Endothelial cell of umbilical vein (primary cell): ENCODE data around the gene KRT86. TPM values are rescaled to one million over a fixed set of nuclear protein-coding genes. Genes with fewer than 3 reads are reported as not detected.
A peak's percentile ranks its signal among the peaks of the same experiment; 100 is the strongest.

ENCODE experiments used
- BruUV-seq: library from RNA; stranded (reverse); fragments of 400-500 nt; replicated peaks from 2 replicates; lab custom pipeline; 2021; lab: Mats Ljungman, UMichigan
- CTCF ChIA-PET: fragments of 300-600, 350-600 bp; sonication (Branson Sonifier 250); formaldehyde crosslinking; loops from one replicate; lab custom pipeline; 2021; ENCODE audit warnings: antibody characterized with exemption, inconsistent platforms; lab: Charles Lee
- POLR2A ChIA-PET: fragments of 300-600, 350-600 bp; sonication (Branson Sonifier 250); formaldehyde crosslinking; loops from one replicate; lab custom pipeline; 2021; ENCODE audit warnings: antibody characterized with exemption, inconsistent platforms; lab: Charles Lee
- DNase-seq: peaks from one replicate; pipeline ENCODE4 v3.0.0-alpha.2; 2011; ENCODE audit warnings: low read depth, low spot score
- FAIRE-seq: peaks from 2 replicates; lab custom pipeline; 2011; peaks lifted over from hg19 to GRCh38; lab: Jason Lieb, UNC
- H2AFZ ChIP-seq: 2 replicates; pipeline ENCODE4 v1.6.0; 2012; ENCODE audit warnings: low read depth, low read length, control low read depth, inconsistent platforms
- H3K27ac ChIP-seq: 2 replicates; pipeline ENCODE4 v1.5.1; 2011; ENCODE audit warnings: low read depth, mild to moderate bottlenecking, control low read depth, low read length, moderate library complexity; ENCODE audit not compliant: insufficient read depth
- H3K27me3 ChIP-seq, 2 experiments: 2 replicates each; pipeline versions ENCODE4 v1.6.0 to v1.6.1; 2011; ENCODE audit warnings: low read length in 2 of 2, mixed read lengths in 1 of 2; ENCODE audit not compliant: control insufficient read depth in 2 of 2, insufficient read depth in 2 of 2
- H3K36me3 ChIP-seq, 2 experiments: 2 replicates in 1 of 2; 3 replicates in 1 of 2; pipeline ENCODE4 v1.5.1; 2011; ENCODE audit warnings: low read length in 2 of 2, mild to moderate bottlenecking in 1 of 2, moderate library complexity in 1 of 2; ENCODE audit not compliant: control insufficient read depth in 2 of 2, insufficient read depth in 2 of 2; ENCODE audit errors: extremely low read depth in 1 of 2
- H3K4me1 ChIP-seq: 3 replicates; pipeline ENCODE4 v1.5.1; 2011; ENCODE audit warnings: mild to moderate bottlenecking, low read length; ENCODE audit not compliant: control insufficient read depth, insufficient read depth; ENCODE audit errors: extremely low read depth
- H3K4me2 ChIP-seq: 2 replicates; pipeline ENCODE4 v1.6.1; 2011; ENCODE audit warnings: low read length, control low read depth, mixed read lengths; ENCODE audit not compliant: insufficient read depth
- H3K4me3 ChIP-seq, 3 experiments: fragments of 200-600 bp in 1 of 3; sonication (generic), shearing (Covaris generic) in 1 of 3; replicated peaks in 1 of 3; 2 replicates each; pipeline ENCODE4 v1.5.1; 2011 to 2016; ENCODE audit warnings: control low read depth in 3 of 3, low read length in 3 of 3, mild to moderate bottlenecking in 2 of 3, inconsistent platforms in 1 of 3, low read depth in 1 of 3, moderate library complexity in 1 of 3; ENCODE audit not compliant: insufficient read depth in 1 of 3
- H3K79me2 ChIP-seq: 2 replicates; pipeline ENCODE4 v1.6.0; 2012; ENCODE audit warnings: low read length, inconsistent platforms; ENCODE audit not compliant: control insufficient read depth, insufficient read depth
- H3K9ac ChIP-seq: replicated peaks from 2 replicates; pipeline ENCODE3; 2011; ENCODE audit warnings: low read length, control low read depth; ENCODE audit not compliant: insufficient read depth; ENCODE audit errors: extremely low read depth
- H3K9me1 ChIP-seq: replicated peaks from 3 replicates; pipeline ENCODE4 v1.6.0; 2011; ENCODE audit warnings: mild to moderate bottlenecking, low read length; ENCODE audit not compliant: control insufficient read depth, insufficient read depth; ENCODE audit errors: extremely low read depth
- H3K9me3 ChIP-seq: replicated peaks from 2 replicates; pipeline ENCODE4 v1.5.1; 2012; ENCODE audit warnings: low read length, inconsistent platforms; ENCODE audit not compliant: control insufficient read depth, insufficient read depth
- H4K20me1 ChIP-seq: replicated peaks from 2 replicates; pipeline ENCODE3; 2011; ENCODE audit warnings: mild to moderate bottlenecking, low read length; ENCODE audit not compliant: control insufficient read depth, insufficient read depth; ENCODE audit errors: extremely low read depth
- CTCF ChIP-seq, 2 donors: IDR thresholded peaks; 1 replicate in 1 of 2; 2 replicates in 1 of 2; pipeline ENCODE4 v1.5.1; 2011; ENCODE audit warnings: low read length in 2 of 2, mild to moderate bottlenecking in 2 of 2, moderate library complexity in 2 of 2, control low read depth in 1 of 2, inconsistent platforms in 1 of 2, low read depth in 1 of 2; ENCODE audit not compliant: insufficient read depth in 1 of 2; ENCODE audit errors: extremely low read depth in 1 of 2
- EZH2 ChIP-seq: IDR thresholded peaks from 2 replicates; pipeline ENCODE4 v1.6.1; 2012; ENCODE audit warnings: borderline replicate concordance, low read depth, mild to moderate bottlenecking, moderate library complexity, low read length, inconsistent platforms; ENCODE audit not compliant: severe bottlenecking
- GATA2 ChIP-seq: IDR thresholded peaks from 2 replicates; pipeline ENCODE4 v1.7.0; 2011; ENCODE audit warnings: low read depth, mild to moderate bottlenecking, moderate library complexity, mixed read lengths, low read length; ENCODE audit not compliant: insufficient read length, insufficient read depth
- JUN ChIP-seq: IDR thresholded peaks from 2 replicates; pipeline ENCODE4 v1.6.1; 2011; ENCODE audit warnings: borderline replicate concordance, low read depth; ENCODE audit not compliant: insufficient read length, insufficient read depth
- MAX ChIP-seq: IDR thresholded peaks from 2 replicates; pipeline ENCODE4 v1.6.1; 2011; ENCODE audit not compliant: insufficient read depth, insufficient read length
- MYC ChIP-seq: IDR thresholded peaks from one replicate; pipeline ENCODE4 v1.6.1; 2011; ENCODE audit warnings: mild to moderate bottlenecking, low read depth, low read length
- dilution Hi-C: fragments of 300-500 bp; cut with MboI; formaldehyde crosslinking; loops from one replicate; pipeline ENCODE4 v1.15.0; 2019; ENCODE audit warnings: low sequenced_read_pairs; ENCODE audit not compliant: extremely low pct_ligation_motif_present
- intact Hi-C: fragments of 100-400 bp; cut with micrococcal nuclease; formaldehyde crosslinking; loops from one replicate; pipeline ENCODE4 v1.10.0; 2022
- polyA plus RNA-seq, 4 experiments: library from polyadenylated mRNA; depleted of rRNA in 3 of 4; stranded (reverse) in 3 of 4; unstranded in 1 of 4; fragments of >200 nt; gene quantifications; 2 replicates each; pipeline versions ENCODE4 v1.2.1 to v1.2.3, GENCODE V29; 2011 to 2012; ENCODE audit warnings: missing spikeins in 1 of 4
- total RNA-seq: library from RNA; stranded (reverse); gene quantifications from 2 replicates; pipeline ENCODE4 v1.2.3, GENCODE V29; 2021

The KRT86 gene
- total and polyA plus RNA-seq, 2 donors (not counting 3 experiments of a cell fraction or from before 2014, with no cell fraction given): not detected

- no peaks in the 10 kb centered on the region for H3K9me3 ChIP-seq
- H3K27me3 ChIP-seq: no peaks in the 10 kb centered on the region
- H2AFZ ChIP-seq: no peak overlapping the region
- no TSS peak for BruUV-seq
- no peaks in the 10 kb centered on the region for H4K20me1 ChIP-seq
- POLR2A ChIA-PET: no interaction called here
- H3K36me3 ChIP-seq: peaks cover 0 to 5% of the 10 kb centered on the region in 2 experiments
- FAIRE-seq (peak; percentile 40), DNase-seq (peak; percentile 40)
- peak overlapping the region; percentile 61 for H3K27ac ChIP-seq
- dilution Hi-C loops (no loop called here), intact Hi-C loops (no loop called here)
- no peak overlapping the region for H3K9ac ChIP-seq
- CTCF ChIA-PET: interaction anchor here (0.8 to 2.2 kb wide), 12 partner anchors 10 to 218 kb away, joined by 3 to 10 read pairs (median 4); partner anchors contain the start of gene KRT7
- H3K4me3 ChIP-seq: no peak overlapping the region
- no peak overlapping the region for H3K4me2 ChIP-seq
- no peaks in the 10 kb centered on the region for H3K9me1 ChIP-seq
- H3K4me1 ChIP-seq: peaks cover 23% of the 10 kb centered on the region
- TF ChIP-seq GATA2: no peak
- no peak for TF ChIP-seq CTCF (IDR thresholded peaks at IDR 0.05; ENCODE audit: extremely low read depth in 1 of 2, insufficient read depth in 1 of 2, low read depth in 1 of 2, low read length in 2 of 2)
- no peak for TF ChIP-seq JUN
- TF ChIP-seq EZH2: no peak
- no peak for TF ChIP-seq MAX
- TF ChIP-seq MYC: no peak
- no peaks in the 10 kb centered on the region for H3K79me2 ChIP-seq
Measured at GRCh38 chr12:52243259-52243855, 31.1 kb upstream of the KRT86 start.
